ENCODE measurements around the gene TRAF2. TPM values are rescaled to one million over a fixed set of nuclear protein-coding genes. Genes with fewer than 3 reads are reported as not detected.

TRAF2 gene
- total and polyA plus RNA-seq, 2 of the 13 experiments (the other 11 are each of a cell fraction or from before 2014, with no cell fraction given): 12.4 to 13.6 TPM

- TF ChIP-seq, protein P1, sequence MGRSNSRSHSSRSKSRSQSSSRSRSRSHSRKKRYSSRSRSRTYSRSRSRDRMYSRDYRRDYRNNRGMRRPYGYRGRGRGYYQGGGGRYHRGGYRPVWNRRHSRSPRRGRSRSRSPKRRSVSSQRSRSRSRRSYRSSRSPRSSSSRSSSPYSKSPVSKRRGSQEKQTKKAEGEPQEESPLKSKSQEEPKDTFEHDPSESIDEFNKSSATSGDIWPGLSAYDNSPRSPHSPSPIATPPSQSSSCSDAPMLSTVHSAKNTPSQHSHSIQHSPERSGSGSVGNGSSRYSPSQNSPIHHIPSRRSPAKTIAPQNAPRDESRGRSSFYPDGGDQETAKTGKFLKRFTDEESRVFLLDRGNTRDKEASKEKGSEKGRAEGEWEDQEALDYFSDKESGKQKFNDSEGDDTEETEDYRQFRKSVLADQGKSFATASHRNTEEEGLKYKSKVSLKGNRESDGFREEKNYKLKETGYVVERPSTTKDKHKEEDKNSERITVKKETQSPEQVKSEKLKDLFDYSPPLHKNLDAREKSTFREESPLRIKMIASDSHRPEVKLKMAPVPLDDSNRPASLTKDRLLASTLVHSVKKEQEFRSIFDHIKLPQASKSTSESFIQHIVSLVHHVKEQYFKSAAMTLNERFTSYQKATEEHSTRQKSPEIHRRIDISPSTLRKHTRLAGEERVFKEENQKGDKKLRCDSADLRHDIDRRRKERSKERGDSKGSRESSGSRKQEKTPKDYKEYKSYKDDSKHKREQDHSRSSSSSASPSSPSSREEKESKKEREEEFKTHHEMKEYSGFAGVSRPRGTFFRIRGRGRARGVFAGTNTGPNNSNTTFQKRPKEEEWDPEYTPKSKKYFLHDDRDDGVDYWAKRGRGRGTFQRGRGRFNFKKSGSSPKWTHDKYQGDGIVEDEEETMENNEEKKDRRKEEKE (IDR thresholded peaks at IDR 0.05): no peak
- TF ChIP-seq ZSCAN29 (CRISPR knock-in tag; conservative IDR thresholded peaks at IDR 0.05) (no peak; the same call in 1 of the 2 replicates), ZNF891 (CRISPR knock-in tag; IDR thresholded peaks at IDR 0.05) (no peak; the same call in 1 of the 2 replicates), ZNF12 (CRISPR knock-in tag; IDR thresholded peaks at IDR 0.05) (no peak), MIER3 (CRISPR knock-in tag; IDR thresholded peaks at IDR 0.05; ENCODE audit: borderline replicate concordance) (no peak), MAZ (IDR thresholded peaks at IDR 0.05; ENCODE audit: borderline replicate concordance, low read depth, low read length) (peak; percentile 99), MAZ (CRISPR knock-in tag; IDR thresholded peaks at IDR 0.05; ENCODE audit: low read depth) (peak; percentile 99), NFIC (IDR thresholded peaks at IDR 0.05; ENCODE audit: low read length) (no peak), ZMYM4 (CRISPR knock-in tag; IDR thresholded peaks at IDR 0.05) (peak; percentile 65; the same call in 1 of the 2 replicates), AHR (CRISPR knock-in tag; IDR thresholded peaks at IDR 0.05) (no peak; the same call in 1 of the 2 replicates), TRAFD1 (CRISPR knock-in tag; IDR thresholded peaks at IDR 0.05; ENCODE audit: borderline replicate concordance) (no peak), ZNF430 (CRISPR knock-in tag; IDR thresholded peaks at IDR 0.05) (peak; percentile 34; the same call in 1 of the 2 replicates), TOPORS (CRISPR knock-in tag; IDR thresholded peaks at IDR 0.05) (no peak), KLF11 (CRISPR knock-in tag; IDR thresholded peaks at IDR 0.05) (no peak), ZNF547 (CRISPR knock-in tag; IDR thresholded peaks at IDR 0.05) (no peak; the same call in 1 of the 2 replicates)
- TF ChIP-seq, protein P2, sequence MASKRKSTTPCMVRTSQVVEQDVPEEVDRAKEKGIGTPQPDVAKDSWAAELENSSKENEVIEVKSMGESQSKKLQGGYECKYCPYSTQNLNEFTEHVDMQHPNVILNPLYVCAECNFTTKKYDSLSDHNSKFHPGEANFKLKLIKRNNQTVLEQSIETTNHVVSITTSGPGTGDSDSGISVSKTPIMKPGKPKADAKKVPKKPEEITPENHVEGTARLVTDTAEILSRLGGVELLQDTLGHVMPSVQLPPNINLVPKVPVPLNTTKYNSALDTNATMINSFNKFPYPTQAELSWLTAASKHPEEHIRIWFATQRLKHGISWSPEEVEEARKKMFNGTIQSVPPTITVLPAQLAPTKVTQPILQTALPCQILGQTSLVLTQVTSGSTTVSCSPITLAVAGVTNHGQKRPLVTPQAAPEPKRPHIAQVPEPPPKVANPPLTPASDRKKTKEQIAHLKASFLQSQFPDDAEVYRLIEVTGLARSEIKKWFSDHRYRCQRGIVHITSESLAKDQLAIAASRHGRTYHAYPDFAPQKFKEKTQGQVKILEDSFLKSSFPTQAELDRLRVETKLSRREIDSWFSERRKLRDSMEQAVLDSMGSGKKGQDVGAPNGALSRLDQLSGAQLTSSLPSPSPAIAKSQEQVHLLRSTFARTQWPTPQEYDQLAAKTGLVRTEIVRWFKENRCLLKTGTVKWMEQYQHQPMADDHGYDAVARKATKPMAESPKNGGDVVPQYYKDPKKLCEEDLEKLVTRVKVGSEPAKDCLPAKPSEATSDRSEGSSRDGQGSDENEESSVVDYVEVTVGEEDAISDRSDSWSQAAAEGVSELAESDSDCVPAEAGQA (IDR thresholded peaks at IDR 0.05; ENCODE audit: low read depth): no peak
- TF ChIP-seq, protein P2 (CRISPR knock-in tag; IDR thresholded peaks at IDR 0.05; ENCODE audit: borderline replicate concordance): peak; percentile 13; the same call in 1 of the 2 replicates
Observed at GRCh38 chr9:136944519-136945332, 58.4 kb downstream of the TRAF2 start, which contains the start of the genes C8G and FBXW5 (continued).
